Spleen (tissue), 11 donors: ENCODE results near the gene MED12L. TPM values are rescaled to one million over a fixed set of nuclear protein-coding genes. Genes with fewer than 3 reads are reported as not detected.

Experiments
- DNase-seq: peaks from one replicate; pipeline ENCODE4 v3.0.0-alpha.2; 2020
- H3K27ac ChIP-seq, 8 donors: fragments of 200-600 bp; sonication (generic) in 7 of 8; 1 replicate in 4 of 8; 2 replicates in 4 of 8; pipeline versions ENCODE4 v1.5.0 to v1.8.0; 2016 to 2021; ENCODE audit warnings: inconsistent platforms in 4 of 8, mild to moderate bottlenecking in 4 of 8, moderate library complexity in 1 of 8
- H3K27me3 ChIP-seq, 7 donors: fragments of 200-600 bp; sonication (generic) in 6 of 7; replicated peaks in 1 of 7; 1 replicate in 4 of 7; 2 replicates in 3 of 7; pipeline versions ENCODE4 v1.5.0 to v1.8.0; 2016 to 2021; ENCODE audit warnings: inconsistent platforms in 3 of 7, mild to moderate bottlenecking in 1 of 7
- H3K36me3 ChIP-seq, 6 donors: fragments of 200-600 bp; sonication (generic) in 5 of 6; 1 replicate in 4 of 6; 2 replicates in 2 of 6; pipeline versions ENCODE4 v1.5.0 to v1.8.0; 2016 to 2021; ENCODE audit warnings: inconsistent platforms in 2 of 6
- H3K4me1 ChIP-seq, 6 donors: fragments of 200-600 bp; sonication (generic) in 5 of 6; 1 replicate in 3 of 6; 2 replicates in 3 of 6; pipeline versions ENCODE4 v1.5.0 to v1.8.0; 2016 to 2021; ENCODE audit warnings: inconsistent platforms in 3 of 6
- H3K4me3 ChIP-seq, 8 donors: fragments of 200-600 bp; sonication (generic) in 7 of 8; 1 replicate in 4 of 8; 2 replicates in 4 of 8; pipeline versions ENCODE4 v1.5.0 to v1.8.0; 2016 to 2021; ENCODE audit warnings: inconsistent platforms in 4 of 8, mild to moderate bottlenecking in 4 of 8, moderate library complexity in 2 of 8
- H3K9me3 ChIP-seq, 8 donors: fragments of 200-600 bp; sonication (generic) in 7 of 8; 1 replicate in 4 of 8; 2 replicates in 4 of 8; pipeline versions ENCODE4 v1.5.0 to v1.8.0; 2016 to 2021; ENCODE audit warnings: inconsistent platforms in 4 of 8
- POLR2A ChIP-seq, 3 donors: fragments of 450-650 bp; IDR thresholded peaks; one replicate each; pipeline ENCODE4 v1.5.1; 2017; ENCODE audit warnings: antibody characterized with exemption in 3 of 3, mild to moderate bottlenecking in 1 of 3
- POLR2AphosphoS5 ChIP-seq, 3 donors: sonication (generic); formaldehyde crosslinking; IDR thresholded peaks; one replicate each; pipeline ENCODE4 v1.5.1; 2017; ENCODE audit warnings: antibody characterized with exemption in 3 of 3
- WGBS, 5 donors: extraction: QIAGEN DNeasy Blood & Tissue Kit in 3 of 5; methylation state at CpG; one replicate each; pipeline versions ENCODE4 v1.1.5 to v1.1.7; 2013 to 2018; 5-methylcytosine and 5-hydroxymethylcytosine counted together
- intact Hi-C: fragments of 100-400 bp; cut with DNase I; formaldehyde crosslinking; loops from one replicate; pipeline ENCODE4 v1.15.0; 2023; ENCODE audit warnings: low total_unique reads
- polyA plus RNA-seq, 3 donors: library from polyadenylated mRNA; stranded (reverse); fragments of 200-250 nt; gene quantifications; one replicate each; pipeline ENCODE4 v1.2.1, GENCODE V29; 2013
- total RNA-seq, 7 donors: library from RNA; depleted of rRNA in 3 of 7; stranded (reverse); fragments of >200 nt in 3 of 7; fragmentation: NEBNext Ultra II Directional in 4 of 7; extraction: Animal tissue kit (Norgen Biotek cat#: 25700) in 4 of 7; gene quantifications; one replicate each; pipeline versions ENCODE4 v1.1.0 to v1.2.1, GENCODE V29; 2016 to 2021
- TF ChIP-seq, protein P1 (sequence below), 11 experiments: fragments of 200-600 bp in 7 of 11; fragments of 450-650 bp in 4 of 11; sonication (generic) in 4 of 11; IDR thresholded peaks in 8 of 11; conservative IDR thresholded peaks in 3 of 11; 1 replicate in 7 of 11; 2 replicates in 4 of 11; pipeline versions ENCODE4 v1.4.0 to v1.8.0; 2016 to 2021; ENCODE audit warnings: antibody characterized with exemption in 11 of 11, inconsistent platforms in 4 of 11, mild to moderate bottlenecking in 1 of 11
- donor health status: healthy with polysubstance abuse.
- donor health status: DM: no; HTN: no; CAD: no; lungs with moderate emphysema.
- donor health status: DM: no; HTN: no; CAD: no.
- donor health status: Bipolar disorder and iron deficiency.
- donor health status: healthy.
- donor health status: DM: no; HTN: no; CAD: no.
- donor health status: DM: yes; HTN: yes; CAD: no.

MED12L gene
- total and polyA plus RNA-seq, 10 donors, result 0.02 to 4.5 (median 1.5) TPM

DNA sequence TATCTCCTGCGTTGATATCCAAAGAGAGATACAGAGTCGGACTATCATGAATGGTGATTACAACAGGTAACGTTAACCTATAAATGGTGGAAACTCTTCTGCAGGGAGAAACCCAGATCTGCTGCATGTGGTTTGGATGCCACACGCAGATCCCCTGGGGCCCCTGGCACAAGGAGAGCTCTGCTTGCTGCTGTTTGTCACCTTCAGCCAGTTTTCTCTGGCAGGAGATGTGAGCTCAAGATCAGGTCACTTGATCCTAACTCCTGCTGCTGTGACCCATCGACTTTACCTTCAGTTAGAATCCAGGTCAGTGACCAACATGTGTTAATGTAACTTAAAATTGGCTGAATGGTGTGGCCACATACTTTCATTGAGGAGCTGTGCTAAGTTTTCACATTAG, 141.4 kb downstream of the MED12L start:
- WGBS, 5 donors, result 76 to 91% (median 85%) methylated on average over 5 of the region's 5 CpGs

DNA sequence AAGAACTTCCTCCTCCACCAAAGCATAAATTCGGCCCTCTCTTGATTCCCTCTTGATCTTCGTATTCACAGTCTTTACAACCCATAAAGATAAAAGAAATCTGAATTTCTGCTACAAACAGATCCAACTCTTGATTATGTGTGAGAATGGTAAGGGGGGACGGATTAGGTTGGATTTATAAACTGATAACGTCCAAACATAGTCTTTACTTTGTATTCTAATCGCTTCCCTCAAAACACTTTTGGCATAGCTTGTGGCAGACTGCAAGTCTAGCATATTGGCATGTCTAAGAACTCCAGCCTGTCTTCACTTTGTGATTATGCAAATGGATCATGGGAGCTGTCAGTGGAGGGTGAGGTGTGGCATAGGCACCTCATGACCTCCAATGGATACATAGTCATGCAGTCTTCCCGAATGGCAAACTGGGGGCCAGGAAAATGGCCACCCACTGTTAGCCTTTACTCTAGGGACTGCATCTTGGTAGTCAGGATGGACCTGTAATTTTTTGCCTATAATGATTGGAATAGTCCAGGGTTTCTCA, 141.9 kb downstream of the MED12L start:
- H3K4me1 ChIP-seq, result peaks cover 7 to 64% (median 28%) of the 10 kb centered on the region in 6 donors
- H3K27ac ChIP-seq, result peak overlapping the region in 3 of 8 donors; percentile 39 to 61 (median 47)
- 71 to 83% (median 78%) methylated on average over 6 of the region's 6 CpGs for WGBS, 5 donors
- no peak for DNase-seq
- H3K9me3 ChIP-seq, result no peaks in the 10 kb centered on the region
- no peaks in the 10 kb centered on the region for H3K27me3 ChIP-seq
- intact Hi-C loops, result loop anchor here (5.0 kb wide), 1 partner anchor 55 kb away; no protein-coding TSS in a partner anchor
- H3K4me3 ChIP-seq, result peak overlapping the region in 1 of 8 donors; percentile 21
- H3K36me3 ChIP-seq, result no peaks in the 10 kb centered on the region
- TF ChIP-seq, protein P1, sequence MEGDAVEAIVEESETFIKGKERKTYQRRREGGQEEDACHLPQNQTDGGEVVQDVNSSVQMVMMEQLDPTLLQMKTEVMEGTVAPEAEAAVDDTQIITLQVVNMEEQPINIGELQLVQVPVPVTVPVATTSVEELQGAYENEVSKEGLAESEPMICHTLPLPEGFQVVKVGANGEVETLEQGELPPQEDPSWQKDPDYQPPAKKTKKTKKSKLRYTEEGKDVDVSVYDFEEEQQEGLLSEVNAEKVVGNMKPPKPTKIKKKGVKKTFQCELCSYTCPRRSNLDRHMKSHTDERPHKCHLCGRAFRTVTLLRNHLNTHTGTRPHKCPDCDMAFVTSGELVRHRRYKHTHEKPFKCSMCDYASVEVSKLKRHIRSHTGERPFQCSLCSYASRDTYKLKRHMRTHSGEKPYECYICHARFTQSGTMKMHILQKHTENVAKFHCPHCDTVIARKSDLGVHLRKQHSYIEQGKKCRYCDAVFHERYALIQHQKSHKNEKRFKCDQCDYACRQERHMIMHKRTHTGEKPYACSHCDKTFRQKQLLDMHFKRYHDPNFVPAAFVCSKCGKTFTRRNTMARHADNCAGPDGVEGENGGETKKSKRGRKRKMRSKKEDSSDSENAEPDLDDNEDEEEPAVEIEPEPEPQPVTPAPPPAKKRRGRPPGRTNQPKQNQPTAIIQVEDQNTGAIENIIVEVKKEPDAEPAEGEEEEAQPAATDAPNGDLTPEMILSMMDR (IDR thresholded peaks at IDR 0.05 in 8 of 11, conservative IDR thresholded peaks at IDR 0.05 in 3 of 11), result no peak
- TF ChIP-seq POLR2AphosphoS5 (IDR thresholded peaks at IDR 0.05) (no peak), POLR2A (IDR thresholded peaks at IDR 0.05) (no peak)

More for the DNA sequence above, 141.4 kb downstream of the MED12L start:
- no peaks in the 10 kb centered on the region for H3K36me3 ChIP-seq
- H3K4me1 ChIP-seq, result peaks cover 7 to 63% (median 28%) of the 10 kb centered on the region in 6 donors
- H3K27ac ChIP-seq, result peak overlapping the region in 2 of 8 donors; percentile 39 to 44
- no peaks in the 10 kb centered on the region for H3K9me3 ChIP-seq
- TF ChIP-seq POLR2AphosphoS5 (IDR thresholded peaks at IDR 0.05), result no peak
- TF ChIP-seq, protein P1 (IDR thresholded peaks at IDR 0.05 in 8 of 11, conservative IDR thresholded peaks at IDR 0.05 in 3 of 11), result no peak
- TF ChIP-seq POLR2A (IDR thresholded peaks at IDR 0.05), result no peak
- intact Hi-C loops, result loop anchor here (5.0 kb wide), 1 partner anchor 55 kb away; no protein-coding TSS in a partner anchor
- H3K27me3 ChIP-seq, result no peaks in the 10 kb centered on the region
- no peak overlapping the region for H3K4me3 ChIP-seq
- DNase-seq, result no peak

- H3K4me1 ChIP-seq, result peaks cover 7 to 64% (median 28%) of the 10 kb centered on the region in 6 donors
- TF ChIP-seq, protein P1 (IDR thresholded peaks at IDR 0.05 in 8 of 11, conservative IDR thresholded peaks at IDR 0.05 in 3 of 11), result peak; percentile 84 to 96 (median 91)
- TF ChIP-seq POLR2A (IDR thresholded peaks at IDR 0.05) (no peak), POLR2AphosphoS5 (IDR thresholded peaks at IDR 0.05) (peak in 1 of 3 donors; percentile 8)
- intact Hi-C loops, result loop anchor here (5.0 kb wide), 1 partner anchor 54 kb away; no protein-coding TSS in a partner anchor
- peak; percentile 90 for DNase-seq
- H3K27me3 ChIP-seq, result no peaks in the 10 kb centered on the region
- peak overlapping the region in 5 of 8 donors; percentile 5 to 61 (median 39) for H3K27ac ChIP-seq
- H3K36me3 ChIP-seq, result no peaks in the 10 kb centered on the region
- H3K9me3 ChIP-seq, result no peaks in the 10 kb centered on the region
- peak overlapping the region in 1 of 8 donors; percentile 21 for H3K4me3 ChIP-seq
- WGBS, 5 donors, result 42 to 45% (median 43%) methylated on average over 9 of the region's 9 CpGs
Observed at GRCh38 chr3:151227807-151228665, 142.6 kb downstream of the MED12L start.

GRCh38 chr3:151228666-151229040, 143.2 kb downstream of the MED12L start:
- intact Hi-C loops, result loop anchor here (5.0 kb wide), 1 partner anchor 54 kb away; no protein-coding TSS in a partner anchor
- Histone ChIP-seq H3K4me1 (peaks cover 7 to 64% (median 28%) of the 10 kb centered on the region in 6 donors), H3K4me3 (no peak overlapping the region), H3K27me3 (no peaks in the 10 kb centered on the region), H3K36me3 (no peaks in the 10 kb centered on the region), H3K9me3 (no peaks in the 10 kb centered on the region), H3K27ac (peak overlapping the region in 5 of 8 donors; percentile 5 to 47 (median 24))
- WGBS, 5 donors, result 59 to 100% (median 63%) methylated on average over 1 of the region's 1 CpG
- TF ChIP-seq, protein P1 (IDR thresholded peaks at IDR 0.05 in 8 of 11, conservative IDR thresholded peaks at IDR 0.05 in 3 of 11), result no peak
- DNase-seq, result no peak
